22Rv1 (cell line): ENCODE measurements around the gene TEX35.

Source experiments
- ZFX ChIP-seq: fragments of 450-650 bp; IDR thresholded peaks from 2 replicates; pipeline ENCODE4 v1.6.1; 2017; ENCODE audit warnings: antibody characterized with exemption, borderline replicate concordance
- TF ChIP-seq, protein P1 (sequence below): fragments of 450-650 bp; IDR thresholded peaks from 2 replicates; pipeline ENCODE4 v1.5.1; 2017; ENCODE audit warnings: mild to moderate bottlenecking

DNA sequence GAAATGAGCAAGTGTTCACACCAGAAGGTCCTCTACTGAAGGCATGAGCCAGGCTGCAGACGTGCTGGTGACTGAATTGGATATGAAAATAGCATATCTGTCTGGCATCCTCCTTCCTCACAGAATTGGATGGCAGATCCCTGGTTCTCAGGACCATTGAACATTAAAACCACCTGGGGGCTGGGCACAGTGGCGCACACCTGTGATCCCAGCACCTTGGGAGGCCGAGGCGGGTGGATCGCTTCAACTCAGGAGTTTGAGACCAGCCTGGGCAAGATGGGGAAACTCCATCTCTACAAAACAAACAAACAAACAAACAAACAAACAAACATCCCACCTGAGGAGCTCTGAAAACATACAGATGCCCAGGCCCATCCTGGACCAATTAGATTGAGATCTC, 23.4 kb downstream of the TEX35 start:
- TF ChIP-seq, protein P1, sequence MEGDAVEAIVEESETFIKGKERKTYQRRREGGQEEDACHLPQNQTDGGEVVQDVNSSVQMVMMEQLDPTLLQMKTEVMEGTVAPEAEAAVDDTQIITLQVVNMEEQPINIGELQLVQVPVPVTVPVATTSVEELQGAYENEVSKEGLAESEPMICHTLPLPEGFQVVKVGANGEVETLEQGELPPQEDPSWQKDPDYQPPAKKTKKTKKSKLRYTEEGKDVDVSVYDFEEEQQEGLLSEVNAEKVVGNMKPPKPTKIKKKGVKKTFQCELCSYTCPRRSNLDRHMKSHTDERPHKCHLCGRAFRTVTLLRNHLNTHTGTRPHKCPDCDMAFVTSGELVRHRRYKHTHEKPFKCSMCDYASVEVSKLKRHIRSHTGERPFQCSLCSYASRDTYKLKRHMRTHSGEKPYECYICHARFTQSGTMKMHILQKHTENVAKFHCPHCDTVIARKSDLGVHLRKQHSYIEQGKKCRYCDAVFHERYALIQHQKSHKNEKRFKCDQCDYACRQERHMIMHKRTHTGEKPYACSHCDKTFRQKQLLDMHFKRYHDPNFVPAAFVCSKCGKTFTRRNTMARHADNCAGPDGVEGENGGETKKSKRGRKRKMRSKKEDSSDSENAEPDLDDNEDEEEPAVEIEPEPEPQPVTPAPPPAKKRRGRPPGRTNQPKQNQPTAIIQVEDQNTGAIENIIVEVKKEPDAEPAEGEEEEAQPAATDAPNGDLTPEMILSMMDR, result no peak
- TF ChIP-seq ZFX, result no peak
